Gastroesophageal sphincter (tissue), 3 donors: Measurements from ENCODE around the gene PRKN.

Experiments used
- CTCF ChIP-seq, 4 experiments: fragments of 200-600 bp in 2 of 4; fragments of 450-650 bp in 2 of 4; sonication (generic) in 1 of 4; IDR thresholded peaks; one replicate each; pipeline ENCODE4 v1.5.1; 2017 to 2019; ENCODE audit warnings: antibody characterized with exemption in 4 of 4, mild to moderate bottlenecking in 2 of 4, moderate library complexity in 2 of 4
- POLR2AphosphoS5 ChIP-seq: sonication (generic); formaldehyde crosslinking; IDR thresholded peaks from one replicate; pipeline ENCODE4 v1.6.1; 2017; ENCODE audit warnings: antibody characterized with exemption

GRCh38 chr6:162710419-162710818, 17.1 kb downstream of the PRKN start:
- TF ChIP-seq POLR2AphosphoS5 (no peak), CTCF (IDR thresholded peaks at IDR 0.05) (no peak)
